ENCODE results near the gene PRSS1. TPM values are rescaled to one million over a fixed set of nuclear protein-coding genes. Genes with fewer than 3 reads are reported as not detected.

Gene PRSS1
- total and polyA plus RNA-seq, 2 experiments from 2014 or later: not detected

GRCh38 chr7:142787034-142787768 is 37.9 kb downstream of the PRSS1 start (continued):
- TF ChIP-seq REST (IDR thresholded peaks at IDR 0.05; ENCODE audit: unreplicated experiment) (no peak), CREB1 (CRISPR knock-in tag; IDR thresholded peaks at IDR 0.05; ENCODE audit: low read depth) (no peak)

GRCh38 chr7:142787783-142788182 is 38.5 kb downstream of the PRSS1 start:
- no peak overlapping the region for H3K4me2 ChIP-seq
- H3K4me1 ChIP-seq (ENCODE audit: insufficient read depth): no peaks in the 10 kb centered on the region
- no peak overlapping the region for H3K27ac ChIP-seq (ENCODE audit: low read depth)
- H3K9me3 Mint-ChIP-seq: peaks cover 1% of the 10 kb centered on the region; the same call in 2 of the 3 replicates
- no peak overlapping the region for H3K4me3 ChIP-seq
- H3K79me2 ChIP-seq (replicated peaks; ENCODE audit: insufficient read depth): no peaks in the 10 kb centered on the region
- TF ChIP-seq REST (IDR thresholded peaks at IDR 0.05; ENCODE audit: unreplicated experiment): no peak
- no peak for TF ChIP-seq STAT1 (IDR thresholded peaks at IDR 0.05; ENCODE audit: unreplicated experiment)
- TF ChIP-seq ZNF114 (CRISPR knock-in tag; IDR thresholded peaks at IDR 0.05): no peak
- TF ChIP-seq JUNB (IDR thresholded peaks at IDR 0.05; ENCODE audit: unreplicated experiment): no peak
- TF ChIP-seq, protein P1, sequence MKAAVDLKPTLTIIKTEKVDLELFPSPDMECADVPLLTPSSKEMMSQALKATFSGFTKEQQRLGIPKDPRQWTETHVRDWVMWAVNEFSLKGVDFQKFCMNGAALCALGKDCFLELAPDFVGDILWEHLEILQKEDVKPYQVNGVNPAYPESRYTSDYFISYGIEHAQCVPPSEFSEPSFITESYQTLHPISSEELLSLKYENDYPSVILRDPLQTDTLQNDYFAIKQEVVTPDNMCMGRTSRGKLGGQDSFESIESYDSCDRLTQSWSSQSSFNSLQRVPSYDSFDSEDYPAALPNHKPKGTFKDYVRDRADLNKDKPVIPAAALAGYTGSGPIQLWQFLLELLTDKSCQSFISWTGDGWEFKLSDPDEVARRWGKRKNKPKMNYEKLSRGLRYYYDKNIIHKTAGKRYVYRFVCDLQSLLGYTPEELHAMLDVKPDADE (IDR thresholded peaks at IDR 0.05): no peak
- TF ChIP-seq EZH2 (IDR thresholded peaks at IDR 0.05; ENCODE audit: low read depth, unreplicated experiment): no peak
- no peak for TF ChIP-seq ZNF462 (CRISPR knock-in tag; IDR thresholded peaks at IDR 0.05)
- no peak for TF ChIP-seq EZH2phosphoT487 (IDR thresholded peaks at IDR 0.05; ENCODE audit: unreplicated experiment)
- H2AFZ ChIP-seq: no peak overlapping the region
- H3K27me3 Mint-ChIP-seq (ENCODE audit: insufficient read depth, low read depth, poor library complexity): peaks cover 4% of the 10 kb centered on the region
- no peaks in the 10 kb centered on the region for H4K20me1 ChIP-seq (replicated peaks; ENCODE audit: insufficient read depth)
- peaks cover 6% of the 10 kb centered on the region; the same call in 2 of the 3 replicates for H3K4me1 Mint-ChIP-seq
- no peaks in the 10 kb centered on the region for H3K27me3 ChIP-seq (ENCODE audit: insufficient read depth)
- H3K27ac Mint-ChIP-seq: no peak overlapping the region
- H3K4me3 Mint-ChIP-seq: no peak overlapping the region
- no peaks in the 10 kb centered on the region for H3K36me3 ChIP-seq (ENCODE audit: insufficient read depth)
- DNase-seq (ENCODE audit: low spot score) (no peak), ATAC-seq (no peak)
- H3F3A ChIP-seq (replicated peaks; ENCODE audit: low read depth): no peaks in the 10 kb centered on the region
- no peaks in the 10 kb centered on the region; the same call in 2 of the 3 replicates for H3K36me3 Mint-ChIP-seq (ENCODE audit: low read depth)
- H3K9me2 ChIP-seq (ENCODE audit: insufficient read depth): 0 out of 2 replicates have a peak, but pooled peaks cover 7% of the 10 kb centered on the region

Data from GM23338 (cell line).